Ishikawa (cell line): ENCODE results near the gene DIP2C.

Source experiments
- CEBPB ChIP-seq: IDR thresholded peaks from 2 replicates; pipeline ENCODE4 v1.6.1; 2012
- CREB1 ChIP-seq: IDR thresholded peaks from 2 replicates; pipeline ENCODE4 v1.6.1; 2012; ENCODE audit warnings: low read depth
- EGR1 ChIP-seq: IDR thresholded peaks from 2 replicates; pipeline ENCODE4 v1.6.1; 2012
- EP300 ChIP-seq: IDR thresholded peaks from 2 replicates; pipeline ENCODE4 v1.6.1; 2012; ENCODE audit warnings: borderline replicate concordance
- FOXM1 ChIP-seq: IDR thresholded peaks from 2 replicates; pipeline ENCODE4 v1.6.1; 2012; ENCODE audit warnings: low read depth, borderline replicate concordance
- MAX ChIP-seq: IDR thresholded peaks from 2 replicates; pipeline ENCODE4 v1.6.1; 2012
- NFIC ChIP-seq: IDR thresholded peaks from 2 replicates; pipeline ENCODE4 v1.6.1; 2012
- RAD21 ChIP-seq: IDR thresholded peaks from 2 replicates; pipeline ENCODE4 v1.6.1; 2012; ENCODE audit warnings: low read depth
- TAF1 ChIP-seq: IDR thresholded peaks from 2 replicates; pipeline ENCODE4 v1.6.1; 2012; ENCODE audit warnings: low read depth, mild to moderate bottlenecking
- TCF12 ChIP-seq: IDR thresholded peaks from 2 replicates; pipeline ENCODE4 v1.6.1; 2012; ENCODE audit warnings: low read depth
- TEAD4 ChIP-seq: IDR thresholded peaks from 2 replicates; pipeline ENCODE4 v1.6.1; 2012
- YY1 ChIP-seq: IDR thresholded peaks from 2 replicates; pipeline ENCODE4 v1.6.1; 2012; ENCODE audit warnings: low read depth
- ZBTB7A ChIP-seq: IDR thresholded peaks from 2 replicates; pipeline ENCODE4 v1.6.1; 2012; ENCODE audit warnings: low read depth
- TF ChIP-seq, protein P1 (sequence below): IDR thresholded peaks from 2 replicates; pipeline ENCODE4 v1.6.1; 2012
- TF ChIP-seq, protein P2 (sequence below): IDR thresholded peaks from 2 replicates; pipeline ENCODE4 v1.6.1; 2012; ENCODE audit warnings: low read depth, mild to moderate bottlenecking

Gene DIP2C

DNA sequence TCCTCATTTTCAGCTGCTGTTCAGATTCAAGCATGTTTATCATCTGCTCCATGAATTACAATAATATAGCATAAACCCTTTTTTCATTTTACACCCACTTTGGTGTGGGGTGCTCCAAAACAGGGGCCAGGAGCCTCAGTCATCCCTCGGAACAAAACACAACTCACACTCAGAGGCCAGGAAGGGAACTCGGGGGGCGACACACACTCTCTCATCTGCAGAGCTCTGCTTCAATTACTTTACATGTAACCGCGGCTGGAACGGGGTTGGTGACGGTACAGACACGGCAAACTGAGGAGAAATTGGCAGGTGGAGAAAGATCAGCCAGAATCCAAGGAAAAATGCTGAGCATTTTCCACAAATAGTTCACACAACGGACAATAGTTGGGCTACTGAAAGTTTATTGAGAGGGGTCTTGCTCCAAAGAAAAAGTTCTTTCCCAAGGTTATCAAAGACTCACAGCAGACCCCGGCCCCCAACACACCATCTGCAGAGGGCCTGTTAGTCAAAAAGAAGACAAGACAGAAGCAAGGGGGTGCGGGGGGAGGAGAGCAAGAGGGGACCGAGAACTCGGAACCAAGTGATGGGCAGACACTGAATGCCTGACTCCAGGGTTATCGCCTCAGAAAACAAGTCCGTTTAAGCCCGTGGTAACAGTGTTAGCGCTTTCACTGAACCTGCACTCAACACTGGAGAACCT is 20.5 kb downstream of the DIP2C start:
- TF ChIP-seq TEAD4: no peak
- TF ChIP-seq CEBPB: no peak
- TF ChIP-seq, protein P1, sequence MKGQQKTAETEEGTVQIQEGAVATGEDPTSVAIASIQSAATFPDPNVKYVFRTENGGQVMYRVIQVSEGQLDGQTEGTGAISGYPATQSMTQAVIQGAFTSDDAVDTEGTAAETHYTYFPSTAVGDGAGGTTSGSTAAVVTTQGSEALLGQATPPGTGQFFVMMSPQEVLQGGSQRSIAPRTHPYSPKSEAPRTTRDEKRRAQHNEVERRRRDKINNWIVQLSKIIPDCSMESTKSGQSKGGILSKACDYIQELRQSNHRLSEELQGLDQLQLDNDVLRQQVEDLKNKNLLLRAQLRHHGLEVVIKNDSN: no peak
- TF ChIP-seq TAF1: no peak
- TF ChIP-seq FOXM1: no peak
- TF ChIP-seq NFIC: no peak
- no peak for TF ChIP-seq MAX
- no peak for TF ChIP-seq TCF12
- TF ChIP-seq, protein P2, sequence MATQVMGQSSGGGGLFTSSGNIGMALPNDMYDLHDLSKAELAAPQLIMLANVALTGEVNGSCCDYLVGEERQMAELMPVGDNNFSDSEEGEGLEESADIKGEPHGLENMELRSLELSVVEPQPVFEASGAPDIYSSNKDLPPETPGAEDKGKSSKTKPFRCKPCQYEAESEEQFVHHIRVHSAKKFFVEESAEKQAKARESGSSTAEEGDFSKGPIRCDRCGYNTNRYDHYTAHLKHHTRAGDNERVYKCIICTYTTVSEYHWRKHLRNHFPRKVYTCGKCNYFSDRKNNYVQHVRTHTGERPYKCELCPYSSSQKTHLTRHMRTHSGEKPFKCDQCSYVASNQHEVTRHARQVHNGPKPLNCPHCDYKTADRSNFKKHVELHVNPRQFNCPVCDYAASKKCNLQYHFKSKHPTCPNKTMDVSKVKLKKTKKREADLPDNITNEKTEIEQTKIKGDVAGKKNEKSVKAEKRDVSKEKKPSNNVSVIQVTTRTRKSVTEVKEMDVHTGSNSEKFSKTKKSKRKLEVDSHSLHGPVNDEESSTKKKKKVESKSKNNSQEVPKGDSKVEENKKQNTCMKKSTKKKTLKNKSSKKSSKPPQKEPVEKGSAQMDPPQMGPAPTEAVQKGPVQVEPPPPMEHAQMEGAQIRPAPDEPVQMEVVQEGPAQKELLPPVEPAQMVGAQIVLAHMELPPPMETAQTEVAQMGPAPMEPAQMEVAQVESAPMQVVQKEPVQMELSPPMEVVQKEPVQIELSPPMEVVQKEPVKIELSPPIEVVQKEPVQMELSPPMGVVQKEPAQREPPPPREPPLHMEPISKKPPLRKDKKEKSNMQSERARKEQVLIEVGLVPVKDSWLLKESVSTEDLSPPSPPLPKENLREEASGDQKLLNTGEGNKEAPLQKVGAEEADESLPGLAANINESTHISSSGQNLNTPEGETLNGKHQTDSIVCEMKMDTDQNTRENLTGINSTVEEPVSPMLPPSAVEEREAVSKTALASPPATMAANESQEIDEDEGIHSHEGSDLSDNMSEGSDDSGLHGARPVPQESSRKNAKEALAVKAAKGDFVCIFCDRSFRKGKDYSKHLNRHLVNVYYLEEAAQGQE: no peak
- TF ChIP-seq YY1: no peak
- no peak for TF ChIP-seq EGR1
- no peak for TF ChIP-seq CREB1

DNA sequence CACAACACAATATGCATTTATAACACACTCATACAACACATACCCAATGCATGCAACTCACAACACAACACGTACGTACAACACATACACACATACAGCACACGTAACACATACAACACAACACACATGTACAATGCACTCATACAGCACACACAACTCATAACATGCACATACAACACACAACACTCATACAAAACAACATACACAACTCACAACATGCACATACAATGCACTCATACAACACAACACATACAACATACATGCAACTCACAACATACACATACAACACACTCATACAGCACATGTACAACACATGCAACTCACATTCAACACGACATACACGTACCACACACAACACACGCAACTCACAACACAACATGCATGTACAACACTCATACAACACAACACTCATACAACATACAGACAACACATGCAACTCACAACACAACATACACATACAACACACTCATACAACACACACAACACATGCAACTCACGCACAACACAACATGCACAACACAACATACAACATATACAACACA is 21.8 kb downstream of the DIP2C start:
- TF ChIP-seq CEBPB (no peak), ZBTB7A (no peak), TCF12 (no peak)

GRCh38 chr10:667096-667495 is 22.4 kb downstream of the DIP2C start:
- TF ChIP-seq MAX (no peak), ZBTB7A (no peak), TEAD4 (no peak), CEBPB (no peak), NFIC (no peak), CREB1 (no peak), RAD21 (no peak), FOXM1 (no peak), EP300 (no peak), YY1 (no peak), EGR1 (no peak), TCF12 (no peak), TAF1 (no peak)
- TF ChIP-seq, protein P1: no peak
- TF ChIP-seq, protein P2: no peak

- TF ChIP-seq TCF12 (no peak), EGR1 (no peak), CREB1 (no peak), TAF1 (no peak), CEBPB (no peak), RAD21 (no peak), MAX (no peak), FOXM1 (no peak), EP300 (no peak), YY1 (no peak), NFIC (no peak)
- TF ChIP-seq, protein P2: no peak
- TF ChIP-seq, protein P1: no peak
These were observed 23.0 kb downstream of the DIP2C start for GRCh38 chr10:666237-667012.
